ENCODE results near the gene CCDC12.

Gene CCDC12

GRCh38 chr3:46948830-46949671 is 27.5 kb downstream of the CCDC12 start:
- no peak overlapping the region for H3K27ac ChIP-seq (ENCODE audit: low read depth, low read length)
- H3K27me3 ChIP-seq (ENCODE audit: low read length), result no peaks in the 10 kb centered on the region
- no peaks in the 10 kb centered on the region for H3K9me3 ChIP-seq (ENCODE audit: insufficient read depth, low read length)
- H3K4me3 ChIP-seq (ENCODE audit: insufficient read depth, low read length, poor library complexity, severe bottlenecking), result no peak overlapping the region
- no peak overlapping the region for H2AFZ ChIP-seq (ENCODE audit: low read depth, low read length, severe bottlenecking)
- H3K9me2 ChIP-seq (replicated peaks; ENCODE audit: insufficient read depth, low read length), result no peaks in the 10 kb centered on the region
- no peaks in the 10 kb centered on the region for H3K36me3 ChIP-seq (ENCODE audit: low read length)
- TF ChIP-seq CTCF (IDR thresholded peaks at IDR 0.05; ENCODE audit: insufficient read depth, low read length, poor library complexity, severe bottlenecking) (no peak), EZH2phosphoT487 (conservative IDR thresholded peaks at IDR 0.05; ENCODE audit: low read length) (no peak)
- no peaks in the 10 kb centered on the region for H3F3A ChIP-seq (ENCODE audit: insufficient read depth)
- no peak overlapping the region for H3K9ac ChIP-seq (ENCODE audit: low read length)
- peaks cover 98% of the 10 kb centered on the region for H3K79me2 ChIP-seq (ENCODE audit: insufficient read depth, low read length)
- H4K20me1 ChIP-seq (ENCODE audit: low read depth, low read length), result peaks cover 28% of the 10 kb centered on the region; the same call in 1 of the 2 replicates
- no peak overlapping the region for H3K4me2 ChIP-seq (ENCODE audit: low read depth, low read length, poor library complexity, severe bottlenecking)

- Histone ChIP-seq H3K4me3 (ENCODE audit: insufficient read depth, low read length, poor library complexity, severe bottlenecking) (no peak overlapping the region), H4K20me1 (ENCODE audit: low read depth, low read length) (peaks cover 28% of the 10 kb centered on the region; the same call in 1 of the 2 replicates), H3K9me2 (replicated peaks; ENCODE audit: insufficient read depth, low read length) (no peaks in the 10 kb centered on the region), H2AFZ (ENCODE audit: low read depth, low read length, severe bottlenecking) (no peak overlapping the region), H3K27me3 (ENCODE audit: low read length) (no peaks in the 10 kb centered on the region), H3K4me2 (ENCODE audit: low read depth, low read length, poor library complexity, severe bottlenecking) (no peak overlapping the region), H3K79me2 (ENCODE audit: insufficient read depth, low read length) (peaks cover 98% of the 10 kb centered on the region), H3K9me3 (ENCODE audit: insufficient read depth, low read length) (no peaks in the 10 kb centered on the region), H3K36me3 (ENCODE audit: low read length) (no peaks in the 10 kb centered on the region), H3K9ac (ENCODE audit: low read length) (no peak overlapping the region), H3F3A (ENCODE audit: insufficient read depth) (no peaks in the 10 kb centered on the region), H3K27ac (ENCODE audit: low read depth, low read length) (no peak overlapping the region)
- TF ChIP-seq CTCF (IDR thresholded peaks at IDR 0.05; ENCODE audit: insufficient read depth, low read length, poor library complexity, severe bottlenecking) (no peak), EZH2phosphoT487 (conservative IDR thresholded peaks at IDR 0.05; ENCODE audit: low read length) (no peak)
Observed at GRCh38 chr3:46947981-46948791, 28.4 kb downstream of the CCDC12 start.

- Histone ChIP-seq H3K9me2 (replicated peaks; ENCODE audit: insufficient read depth, low read length) (no peaks in the 10 kb centered on the region), H3K79me2 (ENCODE audit: insufficient read depth, low read length) (peaks cover 98% of the 10 kb centered on the region), H2AFZ (ENCODE audit: low read depth, low read length, severe bottlenecking) (no peak overlapping the region), H3K27me3 (ENCODE audit: low read length) (no peaks in the 10 kb centered on the region), H3K36me3 (ENCODE audit: low read length) (no peaks in the 10 kb centered on the region), H3F3A (ENCODE audit: insufficient read depth) (no peaks in the 10 kb centered on the region), H3K9me3 (ENCODE audit: insufficient read depth, low read length) (no peaks in the 10 kb centered on the region), H3K4me3 (ENCODE audit: insufficient read depth, low read length, poor library complexity, severe bottlenecking) (no peak overlapping the region), H3K4me2 (ENCODE audit: low read depth, low read length, poor library complexity, severe bottlenecking) (no peak overlapping the region), H4K20me1 (ENCODE audit: low read depth, low read length) (peaks cover 23% of the 10 kb centered on the region; the same call in 1 of the 2 replicates), H3K9ac (ENCODE audit: low read length) (no peak overlapping the region), H3K27ac (ENCODE audit: low read depth, low read length) (no peak overlapping the region)
- TF ChIP-seq CTCF (IDR thresholded peaks at IDR 0.05; ENCODE audit: insufficient read depth, low read length, poor library complexity, severe bottlenecking), result no peak
- TF ChIP-seq EZH2phosphoT487 (conservative IDR thresholded peaks at IDR 0.05; ENCODE audit: low read length), result no peak
Observed at GRCh38 chr3:46947546-46947901, 29.0 kb downstream of the CCDC12 start.

All from SU-DHL-6 (cell line).